Adrenal gland (tissue), 12 donors: ENCODE results near the gene TGFBR3. TPM values are rescaled to one million over a fixed set of nuclear protein-coding genes. Genes with fewer than 3 reads are reported as not detected.

ENCODE experiments used
- DNase-seq, 7 donors: peaks; one replicate each; pipeline ENCODE4 v3.0.0-alpha.2; 2019 to 2020
- H3K27ac ChIP-seq, 5 donors: fragments of 200-600 bp; sonication (generic) in 4 of 5; 1 replicate in 3 of 5; 2 replicates in 2 of 5; pipeline versions ENCODE4 v1.5.1 to v1.8.0; 2016 to 2020; ENCODE audit warnings: mild to moderate bottlenecking in 1 of 5
- H3K27me3 ChIP-seq: fragments of 200-600 bp; 2 replicates; pipeline ENCODE4 v1.8.0; 2021
- H3K36me3 ChIP-seq, 2 donors: fragments of 200-600 bp; replicated peaks in 1 of 2; 1 replicate in 1 of 2; 2 replicates in 1 of 2; pipeline versions ENCODE4 v1.5.1 to v1.8.0; 2018 to 2022
- H3K4me1 ChIP-seq, 2 donors: fragments of 200-600 bp; replicated peaks in 1 of 2; 1 replicate in 1 of 2; 2 replicates in 1 of 2; pipeline versions ENCODE4 v1.5.1 to v1.8.0; 2018 to 2021
- H3K4me3 ChIP-seq, 4 donors: fragments of 200-600 bp; sonication (generic) in 3 of 4; one replicate each; pipeline ENCODE4 v1.5.1; 2016 to 2018
- H3K9me3 ChIP-seq, 3 donors: fragments of 200-600 bp; sonication (generic) in 1 of 3; replicated peaks in 1 of 3; 1 replicate in 2 of 3; 2 replicates in 1 of 3; pipeline versions ENCODE4 v1.5.1 to v1.8.0; 2016 to 2021
- CTCF ChIP-seq, 6 experiments: fragments of 450-650 bp in 4 of 6; fragments of 200-600 bp in 2 of 6; sonication (generic) in 1 of 6; IDR thresholded peaks; 1 replicate in 5 of 6; 2 replicates in 1 of 6; pipeline versions ENCODE4 v1.5.1 to v1.8.0; 2016 to 2021; ENCODE audit warnings: antibody characterized with exemption in 6 of 6, mild to moderate bottlenecking in 2 of 6, moderate library complexity in 1 of 6
- POLR2A ChIP-seq, 2 donors: fragments of 450-650 bp; IDR thresholded peaks; one replicate each; pipeline ENCODE4 v1.6.1; 2017; ENCODE audit warnings: antibody characterized with exemption in 2 of 2, mild to moderate bottlenecking in 2 of 2, moderate library complexity in 1 of 2
- WGBS, 4 donors: extraction: QIAGEN DNeasy Blood & Tissue Kit in 2 of 4; methylation state at CpG; one replicate each; pipeline versions ENCODE4 v1.1.5 to v1.1.7; 2013 to 2017; 5-methylcytosine and 5-hydroxymethylcytosine counted together
- intact Hi-C, 2 donors: fragments of 100-400 bp; cut with DNase I; formaldehyde crosslinking; loops; one replicate each; pipeline versions ENCODE4 v1.14.1 to v1.15.0; 2022 to 2023
- polyA plus RNA-seq, 3 donors: library from polyadenylated mRNA; stranded (reverse); fragments of 200-250 nt in 2 of 3; fragments of 350-450 nt in 1 of 3; fragmentation: Illumina TruSeq in 1 of 3; extraction: RNeasy Lipid Tissue Mini Kit (QIAGEN cat#74804) in 1 of 3; gene quantifications; one replicate each; pipeline ENCODE4 v1.2.3, GENCODE V29; 2013 to 2014
- total RNA-seq, 9 donors: library from RNA; depleted of rRNA in 4 of 9; stranded (reverse); fragments of >200 nt in 4 of 9; fragments of 120-200 nt in 1 of 9; fragmentation: NEBNext Ultra II Directional in 1 of 9; extraction: Animal tissue kit (Norgen Biotek cat#: 25700) in 1 of 9; gene quantifications; one replicate each; pipeline versions ENCODE4 v1.1.0 to v1.2.4, GENCODE V29; 2013 to 2023
- donor health status: healthy with polysubstance abuse.
- donor health status: Bipolar disorder and iron deficiency.
- donor health status: DM: yes; HTN: yes; CAD: no.
- donor health status: DM: no; HTN: no; CAD: no.
- donor health status: DM: no; HTN: no; CAD: no.
- donor health status: DM: yes; HTN: yes; CAD: no.

The TGFBR3 gene
- total and polyA plus RNA-seq, 12 donors = 13.9 to 340 (median 148) TPM

- Histone ChIP-seq H3K4me1 (peaks cover 25 to 38% of the 10 kb centered on the region in 2 donors), H3K27me3 (no peaks in the 10 kb centered on the region), H3K4me3 (no peak overlapping the region), H3K36me3 (no peaks in the 10 kb centered on the region), H3K27ac (no peak overlapping the region), H3K9me3 (no peaks in the 10 kb centered on the region)
- DNase-seq = no peak
- intact Hi-C loops = no loop called here
- 97 to 100% (median 100%) methylated on average over 1 of the region's 1 CpG for WGBS, 4 donors
- TF ChIP-seq POLR2A (IDR thresholded peaks at IDR 0.05) = no peak
- TF ChIP-seq CTCF (IDR thresholded peaks at IDR 0.05) = no peak
These were observed 52.0 kb downstream of the TGFBR3 start for GRCh38 chr1:91833946-91834345.

- H3K4me1 ChIP-seq = peaks cover 23 to 29% of the 10 kb centered on the region in 2 donors
- H3K36me3 ChIP-seq = no peaks in the 10 kb centered on the region
- DNase-seq = peak in 5 of 7 donors; percentile 46 to 74 (median 54)
- H3K27ac ChIP-seq = peak overlapping the region in 3 of 5 donors; percentile 13 to 73 (median 59)
- no peaks in the 10 kb centered on the region for H3K9me3 ChIP-seq
- no peaks in the 10 kb centered on the region for H3K27me3 ChIP-seq
- TF ChIP-seq POLR2A (IDR thresholded peaks at IDR 0.05) = no peak
- TF ChIP-seq CTCF (IDR thresholded peaks at IDR 0.05) = no peak
- H3K4me3 ChIP-seq = no peak overlapping the region
- intact Hi-C loops = no loop called here
- 44 to 52% (median 48%) methylated on average over 8 of the region's 8 CpGs for WGBS, 4 donors
These were observed 54.6 kb downstream of the TGFBR3 start for GRCh38 chr1:91831132-91831930.

DNA sequence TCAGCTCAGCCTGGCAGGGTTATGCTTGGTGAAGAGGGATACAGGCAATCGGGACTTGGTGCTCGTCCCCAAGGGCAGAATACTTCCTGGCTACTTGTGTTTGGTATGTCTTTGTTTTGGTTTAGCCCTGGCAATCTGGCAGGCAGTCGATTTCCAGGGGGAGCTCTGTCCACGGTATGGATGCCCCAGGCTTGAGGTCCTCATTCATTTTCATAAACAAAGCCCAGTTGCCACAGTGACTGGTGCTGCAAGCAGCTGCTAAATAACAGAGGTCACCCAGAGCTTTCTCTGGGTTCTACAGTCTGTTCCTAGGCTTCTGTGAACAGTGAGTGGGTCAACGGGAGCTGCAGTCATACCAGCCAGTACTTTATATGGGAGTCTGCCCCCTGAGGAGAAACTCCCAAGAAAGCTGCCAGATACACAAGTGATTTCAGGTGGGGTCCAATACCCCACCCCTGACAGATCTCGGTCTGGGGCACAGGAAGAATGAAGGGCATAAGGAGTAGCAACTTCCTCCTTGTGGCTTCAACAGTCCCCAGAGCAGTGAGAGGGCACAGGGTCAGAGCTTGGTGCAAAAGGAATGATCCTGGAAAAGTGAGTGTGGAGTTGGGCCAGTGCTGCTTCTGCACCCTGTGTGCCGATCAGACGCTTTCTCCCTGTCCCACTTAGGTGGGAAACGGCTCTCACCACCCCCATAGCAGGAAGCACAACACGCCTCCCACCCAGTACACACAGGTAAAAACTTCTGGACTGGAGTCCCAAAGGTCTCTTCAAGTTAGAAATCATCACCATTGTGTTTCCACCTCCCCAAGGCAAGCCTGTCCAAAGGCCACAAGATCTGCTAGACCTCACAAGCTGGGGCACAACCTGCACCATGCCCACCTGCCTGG, 55.5 kb downstream of the TGFBR3 start:
- H3K27ac ChIP-seq = peak overlapping the region in 3 of 5 donors; percentile 13 to 73 (median 59)
- H3K27me3 ChIP-seq = no peaks in the 10 kb centered on the region
- TF ChIP-seq CTCF (IDR thresholded peaks at IDR 0.05) (peak in 2 of 6 experiments; percentile 23 to 27), POLR2A (IDR thresholded peaks at IDR 0.05) (no peak)
- H3K36me3 ChIP-seq = no peaks in the 10 kb centered on the region
- H3K4me1 ChIP-seq = peaks cover 23 to 29% of the 10 kb centered on the region in 2 donors
- no peaks in the 10 kb centered on the region for H3K9me3 ChIP-seq
- DNase-seq = peak; percentile 46 to 86 (median 65)
- H3K4me3 ChIP-seq = no peak overlapping the region
- intact Hi-C loops = no loop called here
- 44 to 48% (median 46%) methylated on average over 8 to 10 of the region's 10 CpGs for WGBS, 4 donors
